ENCODE measurements around the gene PTGR3. TPM values are rescaled to one million over a fixed set of nuclear protein-coding genes. Genes with fewer than 3 reads are reported as not detected.
A peak's percentile ranks its signal among the peaks of the same experiment; 100 is the strongest.
"Not testable (repeated sequence)": the region's sequence is repeated elsewhere in the genome, so short reads cannot be mapped to it uniquely, and the experiment has no call there.

Gene PTGR3
- total RNA-seq, 1 donor from 2014 or later = 11.7 TPM

GRCh38 chr18:75204269-75204731 is 4.6 kb downstream of the PTGR3 start:
- no peak for DNase-seq (ENCODE audit: low read depth)

- DNase-seq (ENCODE audit: low read depth) = no peak
These were observed 5.3 kb downstream of the PTGR3 start for GRCh38 chr18:75203416-75204268.

GRCh38 chr18:75202696-75203365 is 6.1 kb downstream of the PTGR3 start:
- DNase-seq (ENCODE audit: low read depth) = no peak

- DNase-seq (ENCODE audit: low read depth) = peak; percentile 92
These were observed 7.4 kb downstream of the PTGR3 start for GRCh38 chr18:75201282-75202270.

GRCh38 chr18:75200605-75201280 is 8.2 kb downstream of the PTGR3 start:
- no peak for DNase-seq (ENCODE audit: low read depth)

GRCh38 chr18:75200071-75200470 is 8.9 kb downstream of the PTGR3 start:
- DNase-seq (ENCODE audit: low read depth) = no peak

- no peak for DNase-seq (ENCODE audit: low read depth)
These were observed 9.6 kb downstream of the PTGR3 start for GRCh38 chr18:75199327-75199726.

GRCh38 chr18:75198036-75198435 is 10.9 kb downstream of the PTGR3 start:
- no peak for DNase-seq (ENCODE audit: low read depth)

- DNase-seq (ENCODE audit: low read depth) = no peak
These were observed 16.0 kb downstream of the PTGR3 start for GRCh38 chr18:75192899-75193298.

GRCh38 chr18:75189696-75190095 is 19.2 kb downstream of the PTGR3 start:
- no peak for DNase-seq (ENCODE audit: low read depth)

- DNase-seq (ENCODE audit: low read depth) = not testable (repeated sequence)
These were observed 21.2 kb downstream of the PTGR3 start for GRCh38 chr18:75187702-75188101.

- DNase-seq (ENCODE audit: low read depth) = no peak
These were observed 23.5 kb downstream of the PTGR3 start for GRCh38 chr18:75185460-75185859.

- no peak for DNase-seq (ENCODE audit: low read depth)
These were observed 24.9 kb downstream of the PTGR3 start for GRCh38 chr18:75183973-75184493.

- DNase-seq (ENCODE audit: low read depth) = no peak
These were observed 25.4 kb downstream of the PTGR3 start for GRCh38 chr18:75183524-75183923.

- DNase-seq (ENCODE audit: low read depth) = no peak
These were observed 28.9 kb downstream of the PTGR3 start for GRCh38 chr18:75179819-75180600.

- DNase-seq (ENCODE audit: low read depth) = no peak
These were observed 30.6 kb downstream of the PTGR3 start for GRCh38 chr18:75178376-75178775.

GRCh38 chr18:75176849-75177248 is 32.1 kb downstream of the PTGR3 start:
- DNase-seq (ENCODE audit: low read depth) = no peak

GRCh38 chr18:75173738-75174137 is 35.2 kb downstream of the PTGR3 start:
- no peak for DNase-seq (ENCODE audit: low read depth)

- DNase-seq (ENCODE audit: low read depth) = peak; percentile 3
These were observed 35.9 kb downstream of the PTGR3 start for GRCh38 chr18:75173125-75173432.

Data from myocyte (in vitro differentiated cells).